Mammary epithelial cell (primary cell): ENCODE measurements around the gene CFAP43.

Experiments used
- EZH2 ChIP-seq: IDR thresholded peaks from 2 replicates; pipeline ENCODE4 v1.6.1; 2012; ENCODE audit warnings: low read length, inconsistent platforms, borderline replicate concordance
- TF ChIP-seq, protein P1 (sequence below), 2 donors: IDR thresholded peaks in 1 of 2; conservative IDR thresholded peaks in 1 of 2; 2 replicates each; pipeline ENCODE4 v1.5.1; 2011 to 2012; ENCODE audit warnings: inconsistent platforms in 2 of 2, low read length in 2 of 2, mild to moderate bottlenecking in 2 of 2, control low read depth in 1 of 2, low read depth in 1 of 2; ENCODE audit not compliant: insufficient read depth in 1 of 2; ENCODE audit errors: extremely low read depth in 1 of 2

DNA sequence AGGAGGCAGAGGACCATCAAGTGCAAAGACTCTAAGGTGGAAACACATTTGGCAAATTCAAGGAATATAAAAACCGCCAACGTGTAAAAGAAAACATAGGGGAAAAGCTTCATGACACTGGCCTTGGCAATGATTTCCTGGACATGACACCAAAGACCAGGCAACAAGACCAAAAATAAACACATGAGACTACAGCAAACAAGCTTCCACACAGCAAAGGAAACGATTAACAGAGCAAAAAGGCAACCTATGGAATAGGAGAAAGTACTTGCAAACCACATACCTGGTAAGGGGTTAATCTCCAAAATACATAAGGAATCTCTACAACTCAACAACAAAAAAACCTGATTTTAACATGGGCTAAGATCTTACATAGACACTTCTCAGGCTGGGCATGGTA is 26.0 kb upstream of the CFAP43 start:
- no peak for TF ChIP-seq EZH2
- TF ChIP-seq, protein P1, sequence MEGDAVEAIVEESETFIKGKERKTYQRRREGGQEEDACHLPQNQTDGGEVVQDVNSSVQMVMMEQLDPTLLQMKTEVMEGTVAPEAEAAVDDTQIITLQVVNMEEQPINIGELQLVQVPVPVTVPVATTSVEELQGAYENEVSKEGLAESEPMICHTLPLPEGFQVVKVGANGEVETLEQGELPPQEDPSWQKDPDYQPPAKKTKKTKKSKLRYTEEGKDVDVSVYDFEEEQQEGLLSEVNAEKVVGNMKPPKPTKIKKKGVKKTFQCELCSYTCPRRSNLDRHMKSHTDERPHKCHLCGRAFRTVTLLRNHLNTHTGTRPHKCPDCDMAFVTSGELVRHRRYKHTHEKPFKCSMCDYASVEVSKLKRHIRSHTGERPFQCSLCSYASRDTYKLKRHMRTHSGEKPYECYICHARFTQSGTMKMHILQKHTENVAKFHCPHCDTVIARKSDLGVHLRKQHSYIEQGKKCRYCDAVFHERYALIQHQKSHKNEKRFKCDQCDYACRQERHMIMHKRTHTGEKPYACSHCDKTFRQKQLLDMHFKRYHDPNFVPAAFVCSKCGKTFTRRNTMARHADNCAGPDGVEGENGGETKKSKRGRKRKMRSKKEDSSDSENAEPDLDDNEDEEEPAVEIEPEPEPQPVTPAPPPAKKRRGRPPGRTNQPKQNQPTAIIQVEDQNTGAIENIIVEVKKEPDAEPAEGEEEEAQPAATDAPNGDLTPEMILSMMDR (conservative IDR thresholded peaks at IDR 0.05 in 1 of 2, IDR thresholded peaks at IDR 0.05 in 1 of 2; ENCODE audit: extremely low read depth in 1 of 2, insufficient read depth in 1 of 2, low read depth in 1 of 2, low read length in 2 of 2): no peak
